Skeletal muscle tissue (tissue), 4 donors: ENCODE measurements around the gene CLIP3. TPM values are rescaled to one million over a fixed set of nuclear protein-coding genes. Genes with fewer than 3 reads are reported as not detected.

Experiments
- H3K27ac ChIP-seq: one replicate; pipeline ENCODE4 v1.7.0; 2013; ENCODE audit warnings: mild to moderate bottlenecking, low read depth, low read length, inconsistent platforms
- H3K27me3 ChIP-seq, 3 donors: one replicate each; pipeline ENCODE4 v1.7.0; 2013; ENCODE audit warnings: low read length in 3 of 3; ENCODE audit not compliant: control insufficient read depth in 3 of 3, insufficient read depth in 3 of 3
- H3K36me3 ChIP-seq, 3 donors: one replicate each; pipeline ENCODE4 v1.7.0; 2013; ENCODE audit warnings: low read length in 3 of 3; ENCODE audit not compliant: control insufficient read depth in 3 of 3, insufficient read depth in 3 of 3
- H3K4me1 ChIP-seq, 3 donors: one replicate each; pipeline ENCODE4 v1.7.0; 2013; ENCODE audit warnings: low read length in 3 of 3, mild to moderate bottlenecking in 3 of 3; ENCODE audit not compliant: control insufficient read depth in 3 of 3, insufficient read depth in 3 of 3
- H3K4me3 ChIP-seq, 3 donors: one replicate each; pipeline ENCODE4 v1.7.0; 2013; ENCODE audit warnings: low read length in 3 of 3
- H3K9ac ChIP-seq, 3 donors: one replicate each; pipeline ENCODE4 v1.7.0; 2013; ENCODE audit warnings: low read length in 3 of 3, mild to moderate bottlenecking in 3 of 3, moderate library complexity in 2 of 3, low read depth in 1 of 3
- H3K9me3 ChIP-seq, 3 donors: one replicate each; pipeline ENCODE4 v1.7.0; 2013; ENCODE audit warnings: low read length in 3 of 3; ENCODE audit not compliant: control insufficient read depth in 3 of 3
- total RNA-seq: library from RNA; depleted of rRNA; stranded (reverse); fragments of >200 nt; gene quantifications from one replicate; pipeline ENCODE4 v1.2.3, GENCODE V29; 2014
- donor health status: Osteomylitis.

Gene CLIP3
- total RNA-seq, 1 donor from 2014 or later: 1.0 TPM

DNA sequence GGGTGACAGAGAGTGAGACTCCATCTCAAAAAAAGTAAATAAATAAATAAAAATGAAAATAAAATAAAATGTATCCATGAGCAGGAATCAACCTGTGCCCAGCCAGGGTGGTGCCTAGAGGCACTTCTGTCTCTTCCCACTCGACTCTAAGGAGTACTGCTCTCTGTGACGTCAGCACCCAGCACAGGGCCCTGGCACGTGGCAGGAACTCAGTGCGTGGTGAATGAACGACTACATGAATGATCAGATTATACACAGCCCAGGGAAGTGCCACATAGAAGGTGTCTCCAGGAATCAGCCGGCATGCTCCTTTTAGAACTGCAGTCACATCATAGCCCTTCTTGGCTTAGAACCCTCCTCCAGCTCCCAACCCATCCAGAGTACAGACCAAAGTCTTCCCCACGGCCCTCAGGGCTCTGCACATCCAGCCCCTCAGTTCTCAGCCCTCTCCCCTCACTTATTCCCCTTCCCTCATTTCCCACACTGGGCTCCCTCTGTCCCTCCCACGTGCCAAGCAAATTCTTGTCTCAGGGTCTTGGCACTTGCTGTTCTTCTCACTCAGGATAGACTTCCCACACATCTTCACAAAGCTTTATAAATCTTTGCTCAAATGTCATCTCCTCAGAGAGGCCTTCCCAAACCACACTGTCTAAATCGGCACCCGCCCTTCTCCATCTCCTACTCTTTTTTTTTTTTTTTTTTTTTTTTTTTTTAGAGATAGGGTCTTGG, 4.2 kb downstream of the CLIP3 start:
- H3K4me3 ChIP-seq: no peak overlapping the region
- H3K9ac ChIP-seq: no peak overlapping the region
- H3K4me1 ChIP-seq: peaks cover 0 to 5% (median 4%) of the 10 kb centered on the region in 3 donors
- no peaks in the 10 kb centered on the region for H3K9me3 ChIP-seq
- H3K27ac ChIP-seq: no peak overlapping the region
- peaks cover 0 to 6% (median 3%) of the 10 kb centered on the region in 3 donors for H3K27me3 ChIP-seq
- peaks cover 0 to 6% (median 6%) of the 10 kb centered on the region in 3 donors for H3K36me3 ChIP-seq

DNA sequence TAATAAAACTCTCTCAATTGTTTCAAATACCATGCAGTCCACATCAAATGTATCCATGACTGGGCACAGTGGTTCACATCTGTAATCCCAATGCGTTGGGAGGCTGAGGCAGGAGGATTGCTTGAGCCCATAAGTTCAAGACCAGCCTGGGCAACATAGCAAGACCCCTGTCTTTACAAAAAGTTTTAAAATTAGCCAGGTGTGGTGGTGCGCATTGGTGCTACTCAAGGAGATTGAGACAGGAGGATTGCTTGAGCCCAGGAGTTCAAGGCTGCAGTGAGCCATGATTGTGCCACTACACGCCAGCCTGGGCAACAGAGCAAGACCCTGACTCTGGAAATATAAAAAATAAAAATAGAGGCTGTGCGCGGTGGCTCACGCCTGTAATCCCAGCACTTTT, 5.0 kb downstream of the CLIP3 start:
- Histone ChIP-seq H3K9me3 (no peaks in the 10 kb centered on the region), H3K4me1 (no peaks in the 10 kb centered on the region), H3K36me3 (peaks cover 2 to 6% (median 6%) of the 10 kb centered on the region in 3 donors), H3K27ac (no peak overlapping the region), H3K27me3 (peaks cover 0 to under 1% (median 0%) of the 10 kb centered on the region in 3 donors), H3K4me3 (no peak overlapping the region), H3K9ac (no peak overlapping the region)

DNA sequence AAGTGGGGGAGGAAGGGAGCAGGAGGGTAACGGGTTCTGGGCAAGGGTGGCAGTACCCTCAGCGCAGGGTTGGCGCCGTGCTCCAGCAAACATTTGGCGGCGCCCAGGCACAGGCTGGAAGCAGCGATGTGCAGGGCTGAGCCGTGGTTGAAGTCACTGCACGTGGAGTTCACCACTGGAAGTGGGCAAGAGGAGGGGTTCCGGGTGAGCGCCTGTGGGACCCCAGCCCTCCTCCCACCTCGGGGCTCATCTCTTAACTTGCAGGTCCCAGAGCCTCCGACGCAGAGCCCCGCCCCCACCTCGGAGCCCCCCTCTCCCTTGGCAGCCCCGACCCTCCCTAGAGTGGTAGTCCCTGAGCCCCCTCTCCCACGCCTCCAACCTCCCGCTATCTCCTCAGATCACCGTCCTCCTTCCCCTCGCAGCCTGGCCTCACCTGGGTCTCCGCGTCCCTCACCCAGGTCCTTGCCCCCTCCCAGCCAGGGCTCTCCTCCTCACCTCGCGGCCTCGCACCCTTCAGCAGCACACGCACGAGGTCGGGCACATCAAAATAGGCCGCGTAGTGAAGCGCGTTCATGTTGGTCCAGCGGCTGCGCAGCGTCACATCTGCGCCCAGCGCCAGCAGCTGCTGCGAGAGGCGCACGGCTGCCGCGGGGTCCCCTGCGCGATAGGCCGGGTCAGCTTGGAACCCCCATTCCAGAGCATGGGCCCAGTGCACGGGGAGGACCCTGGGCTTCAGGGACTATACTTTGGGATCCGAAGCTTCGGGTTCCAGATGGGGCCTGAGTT, 6.4 kb downstream of the CLIP3 start:
- no peak overlapping the region for H3K9ac ChIP-seq
- peaks cover 6 to 9% (median 6%) of the 10 kb centered on the region in 3 donors for H3K36me3 ChIP-seq
- no peaks in the 10 kb centered on the region for H3K4me1 ChIP-seq
- H3K27ac ChIP-seq: no peak overlapping the region
- no peaks in the 10 kb centered on the region for H3K27me3 ChIP-seq
- no peaks in the 10 kb centered on the region for H3K9me3 ChIP-seq
- no peak overlapping the region for H3K4me3 ChIP-seq

DNA sequence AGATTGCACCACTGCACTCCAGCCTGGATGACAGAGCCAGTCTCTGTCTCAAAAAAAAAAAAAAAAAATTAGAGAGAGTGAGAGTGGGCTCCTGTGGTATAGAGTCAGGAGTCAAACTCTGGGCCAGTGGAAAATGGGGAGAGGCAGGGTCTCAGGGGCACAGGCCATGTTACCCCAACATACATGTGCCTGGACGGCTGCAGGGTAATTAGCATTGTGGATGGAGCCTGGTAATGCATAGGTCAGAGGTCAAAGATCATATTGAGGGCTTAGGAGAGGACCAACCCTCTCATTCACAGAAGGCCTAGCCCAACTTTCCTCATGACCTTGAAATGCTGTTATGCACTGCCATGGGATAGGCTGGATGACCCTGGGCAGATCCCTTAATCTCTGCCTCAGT, 7.1 kb downstream of the CLIP3 start:
- Histone ChIP-seq H3K4me1 (no peaks in the 10 kb centered on the region), H3K9me3 (no peaks in the 10 kb centered on the region), H3K36me3 (peaks cover 6 to 9% (median 9%) of the 10 kb centered on the region in 3 donors), H3K4me3 (no peak overlapping the region), H3K27me3 (no peaks in the 10 kb centered on the region), H3K9ac (no peak overlapping the region), H3K27ac (no peak overlapping the region)

DNA sequence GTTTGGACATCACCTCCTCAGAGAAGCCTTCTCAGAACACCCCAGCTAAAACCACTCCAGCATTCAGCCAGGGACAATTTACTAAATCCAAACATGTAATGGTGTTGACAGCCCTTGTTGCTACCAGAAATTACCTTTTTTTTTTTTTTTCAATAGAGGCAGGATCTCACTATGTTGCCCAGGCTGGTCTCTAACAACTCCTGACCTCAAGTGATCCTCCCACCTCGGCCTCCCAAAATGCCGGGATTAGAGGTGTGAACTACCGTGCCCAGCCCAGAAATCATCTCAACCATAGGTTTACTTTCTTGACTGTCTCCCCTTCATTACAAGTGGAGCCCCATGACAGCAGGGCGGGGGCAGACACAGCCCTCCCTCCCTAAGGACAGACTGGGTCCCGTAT, 9.2 kb downstream of the CLIP3 start:
- Histone ChIP-seq H3K27ac (no peak overlapping the region), H3K9me3 (no peaks in the 10 kb centered on the region), H3K36me3 (peaks cover 6 to 11% (median 9%) of the 10 kb centered on the region in 3 donors), H3K4me3 (no peak overlapping the region), H3K4me1 (no peaks in the 10 kb centered on the region), H3K9ac (no peak overlapping the region), H3K27me3 (no peaks in the 10 kb centered on the region)

DNA sequence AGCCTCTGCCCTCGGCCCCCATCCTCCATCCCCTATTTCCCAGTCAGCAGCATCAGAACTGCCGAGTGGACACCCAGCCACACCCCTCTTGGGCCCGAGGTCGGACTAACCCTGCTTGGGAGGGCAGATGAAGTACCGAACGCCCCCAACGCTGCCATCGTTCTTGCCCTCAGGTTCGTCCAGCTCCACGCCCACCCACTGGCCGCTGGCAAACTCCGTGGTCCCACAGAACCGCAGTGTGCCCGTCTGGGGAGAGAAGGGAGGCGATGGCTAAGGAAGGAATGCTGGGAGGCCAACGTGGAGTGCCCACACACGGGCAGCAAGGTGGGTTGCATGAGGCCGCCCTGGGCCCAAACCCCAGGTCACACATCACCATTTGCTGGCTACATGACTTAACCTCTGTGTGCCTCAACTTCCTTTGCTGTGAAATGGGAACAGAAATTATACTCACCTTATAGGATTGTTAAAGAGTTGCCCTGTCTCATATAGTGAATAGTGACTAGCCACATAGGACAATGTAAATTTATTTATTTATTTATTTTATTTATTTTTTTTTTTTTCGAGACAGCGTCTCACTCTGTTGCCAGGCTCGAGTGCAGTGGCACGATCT, 13.5 kb downstream of the CLIP3 start:
- Histone ChIP-seq H3K9ac (no peak overlapping the region), H3K27ac (no peak overlapping the region), H3K9me3 (no peaks in the 10 kb centered on the region), H3K4me1 (peaks cover 6 to 7% (median 6%) of the 10 kb centered on the region in 3 donors), H3K4me3 (no peak overlapping the region), H3K36me3 (peaks cover 4 to 14% (median 7%) of the 10 kb centered on the region in 3 donors), H3K27me3 (no peaks in the 10 kb centered on the region)

DNA sequence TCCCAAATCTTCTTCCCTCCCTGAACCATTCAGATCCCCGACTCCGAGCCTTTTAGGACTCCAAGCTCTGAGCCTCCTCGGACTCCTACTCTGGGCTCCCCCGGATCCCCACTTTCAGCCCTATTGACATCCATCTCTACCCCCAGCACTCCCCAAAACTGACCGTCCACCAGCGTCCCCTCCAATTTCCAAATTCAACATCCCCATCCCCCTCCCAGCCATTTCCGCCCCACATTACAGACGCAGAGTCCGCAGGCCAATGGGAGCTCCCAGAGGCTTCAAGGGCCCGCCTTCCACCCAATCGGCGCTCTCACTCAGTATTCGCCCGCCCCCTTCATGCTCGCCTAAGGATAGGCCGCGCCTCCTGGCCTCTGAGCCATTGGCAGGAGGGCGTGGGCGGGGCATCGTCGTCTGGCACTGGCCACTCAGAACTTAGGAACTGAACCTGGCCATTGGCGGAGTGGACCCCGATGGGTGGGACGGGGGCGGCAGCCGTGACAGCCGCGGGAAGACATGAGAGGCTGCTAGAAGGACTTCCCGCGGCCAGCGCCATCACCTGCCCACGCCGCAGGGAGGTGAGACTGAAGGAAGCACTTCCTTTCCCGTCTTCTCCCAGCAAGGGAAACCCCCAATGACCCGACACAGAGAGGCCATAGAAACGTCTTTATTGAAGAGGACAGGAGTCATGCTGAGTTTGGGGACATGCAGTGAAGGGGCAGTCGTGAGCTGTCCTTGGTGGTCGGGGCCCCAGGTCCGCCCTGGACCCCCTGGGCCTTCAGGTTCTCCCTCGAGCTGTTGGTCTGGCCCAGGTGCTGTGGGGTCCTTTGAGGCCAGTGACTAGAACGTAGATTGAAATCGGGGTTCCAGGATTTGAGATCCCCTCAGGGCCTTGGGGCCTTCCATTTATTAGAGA, 18.4 kb downstream of the CLIP3 start, which contains the start of gene ALKBH6:
Gene ALKBH6, minus strand, starts transcription at position 202 of the 913 bp plus-strand sequence. CDS start 816 bp downstream, outside the sequence.
- peak within 1 kb of the TSS; percentile 86 to 95 (median 90) for H3K9ac ChIP-seq
- H3K36me3 ChIP-seq: peaks cover 0 to 5% (median 2%) of the 10 kb centered on the region in 3 donors
- H3K9me3 ChIP-seq: no peaks in the 10 kb centered on the region
- peaks cover 0 to 10% (median 7%) of the 10 kb centered on the region in 3 donors for H3K27me3 ChIP-seq
- H3K27ac ChIP-seq: peak within 1 kb of the TSS; percentile 71
- H3K4me1 ChIP-seq: peaks cover 19 to 24% (median 20%) of the 10 kb centered on the region in 3 donors
- H3K4me3 ChIP-seq: peak within 1 kb of the TSS; percentile 89 to 96 (median 90)

DNA sequence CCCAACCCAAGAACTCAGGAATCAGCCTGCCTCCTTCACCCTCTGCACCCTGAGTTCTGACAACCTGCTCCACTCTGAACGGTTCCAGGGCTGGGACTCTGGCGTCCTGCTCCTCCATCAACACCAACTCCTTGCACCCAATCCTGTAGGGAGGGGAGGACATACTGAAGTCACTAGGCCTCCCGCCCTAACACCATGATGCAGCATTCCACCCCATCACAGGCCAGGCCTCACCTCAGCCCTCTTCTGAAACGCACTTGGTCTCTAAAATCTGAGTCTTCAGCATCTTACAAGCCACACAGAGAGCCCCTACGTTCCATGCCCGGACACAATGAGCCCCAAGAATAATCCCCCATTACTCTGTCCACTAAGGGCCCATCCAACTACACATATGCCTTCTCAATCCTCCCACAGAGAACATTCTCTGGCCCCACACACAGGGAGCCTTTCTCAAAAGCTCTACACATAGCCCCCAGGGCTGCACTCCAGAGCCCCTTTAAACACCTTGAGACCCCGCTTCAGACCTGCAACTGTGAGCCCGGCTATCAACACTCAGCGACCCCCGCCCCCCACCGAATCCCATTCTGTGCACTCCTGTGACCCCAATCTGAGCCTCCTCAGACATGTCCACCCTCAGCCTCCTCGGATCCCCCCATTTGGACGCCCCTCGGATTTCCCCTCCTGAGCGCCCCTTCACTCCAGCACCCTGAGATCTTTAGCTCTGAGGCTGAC, 19.2 kb downstream of the CLIP3 start:
- H3K4me1 ChIP-seq: peaks cover 25 to 29% (median 25%) of the 10 kb centered on the region in 3 donors
- H3K9me3 ChIP-seq: no peaks in the 10 kb centered on the region
- H3K27ac ChIP-seq: peak overlapping the region; percentile 71

More for the DNA sequence above, 19.2 kb downstream of the CLIP3 start:
- H3K9ac ChIP-seq: peak overlapping the region; percentile 86 to 95 (median 90)
- peaks cover 0 to 11% (median 10%) of the 10 kb centered on the region in 3 donors for H3K27me3 ChIP-seq
- H3K4me3 ChIP-seq: peak overlapping the region; percentile 87 to 96 (median 90)
- H3K36me3 ChIP-seq: peaks cover 0 to 5% (median 0%) of the 10 kb centered on the region in 3 donors
